ENCODE results near the gene LYRM9.
"Not testable (repeated sequence)": the region's sequence is repeated elsewhere in the genome, so short reads cannot be mapped to it uniquely, and the experiment has no call there.

The LYRM9 gene

GRCh38 chr17:27892866-27893769, at the start of gene LYRM9:
TSS of gene LYRM9 (minus strand) at chr17:27893365. CDS start at chr17:27882694, 10,671 bp downstream.
- peak; percentile 89 for DNase-seq

DNA sequence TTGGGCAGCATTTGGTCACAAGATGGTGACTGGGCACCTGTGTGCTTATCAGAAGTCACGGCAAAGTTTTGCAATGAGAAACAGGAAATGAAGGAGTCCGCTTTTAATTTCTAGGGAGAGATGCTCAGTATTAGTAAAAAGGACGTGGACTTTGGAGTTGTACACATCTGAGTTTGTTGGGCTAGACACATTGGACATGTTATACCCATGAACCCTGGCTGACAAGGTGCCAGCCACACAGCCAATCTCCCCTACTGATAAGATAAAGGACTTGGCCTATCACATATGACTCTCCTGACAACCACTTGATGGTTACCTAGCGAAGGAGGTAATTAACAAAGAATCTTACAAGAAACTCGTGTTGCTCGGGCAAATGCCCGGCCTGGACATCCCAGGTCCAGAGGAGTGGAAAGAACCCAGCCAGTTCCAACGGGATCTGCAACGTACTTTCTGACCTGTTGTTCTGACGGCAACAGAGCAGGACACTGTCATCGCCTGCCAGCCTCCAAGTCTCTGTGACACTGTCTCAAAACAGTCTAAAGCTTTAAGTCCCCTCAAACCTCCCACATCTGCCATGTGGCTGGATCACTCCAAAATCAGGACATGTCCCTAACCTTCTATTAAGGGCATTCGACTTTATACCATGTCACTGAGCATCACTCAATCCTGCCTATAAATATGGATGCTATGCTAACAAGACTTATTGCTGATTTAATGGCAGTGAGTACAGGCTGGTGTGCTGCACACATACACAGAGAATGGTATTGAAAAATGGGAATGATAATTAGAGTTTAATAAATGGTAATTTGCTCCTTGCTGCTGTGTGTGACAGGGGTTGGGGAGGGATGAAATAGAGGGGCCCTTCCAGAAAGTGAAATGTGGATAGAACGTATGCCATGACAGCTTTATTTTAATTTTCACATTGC, 47.6 kb upstream of the LYRM9 start:
- no peak for DNase-seq

DNA sequence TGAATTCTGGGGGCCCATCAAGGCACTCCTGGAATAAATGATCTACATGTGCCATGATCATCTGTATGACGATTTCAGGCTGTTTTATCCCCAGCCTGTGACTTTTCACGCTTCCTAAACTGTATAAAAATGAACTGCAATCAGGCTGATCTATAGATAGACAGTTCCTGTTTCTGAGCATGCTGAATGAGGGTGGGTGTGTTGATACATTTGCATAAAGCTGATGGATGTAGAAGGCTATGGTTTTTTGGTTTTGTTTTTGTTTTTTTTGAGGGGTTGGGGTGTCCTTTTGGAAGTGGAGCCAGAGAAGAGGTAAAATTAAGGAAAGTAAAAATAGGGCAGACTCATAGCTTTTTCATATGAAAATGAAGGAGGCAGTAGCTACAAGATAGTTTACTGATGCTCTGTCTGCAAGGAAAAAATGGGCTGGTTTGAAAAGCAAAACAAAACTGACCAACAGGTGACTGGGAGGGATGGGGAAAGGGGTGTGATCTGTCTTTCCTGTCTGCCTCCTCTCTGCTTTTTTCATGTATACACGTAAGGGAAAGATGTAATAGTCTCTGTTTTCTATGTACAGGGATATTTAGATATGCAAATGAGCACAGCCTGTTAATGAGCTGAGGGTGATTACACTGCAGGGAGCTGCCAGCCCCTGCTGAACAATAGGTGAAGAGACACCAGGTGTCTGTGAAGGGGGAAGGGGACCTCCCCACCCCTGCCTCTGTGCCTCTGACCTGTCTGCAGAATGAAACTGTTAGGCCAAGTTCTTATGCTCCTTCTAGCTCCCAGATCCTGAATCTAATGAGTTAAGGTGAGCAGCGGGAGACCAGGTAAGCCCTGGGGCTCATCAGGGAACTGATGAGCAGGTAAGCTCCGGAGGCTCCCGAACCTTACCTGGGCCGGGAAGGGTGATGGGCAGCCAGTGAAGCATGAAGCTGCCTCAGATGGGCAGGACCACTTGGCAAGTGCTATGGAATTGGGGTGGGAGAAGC, 46.6 kb upstream of the LYRM9 start:
- no peak for DNase-seq

GRCh38 chr17:27938864-27939263, 45.7 kb upstream of the LYRM9 start:
- DNase-seq = no peak

DNA sequence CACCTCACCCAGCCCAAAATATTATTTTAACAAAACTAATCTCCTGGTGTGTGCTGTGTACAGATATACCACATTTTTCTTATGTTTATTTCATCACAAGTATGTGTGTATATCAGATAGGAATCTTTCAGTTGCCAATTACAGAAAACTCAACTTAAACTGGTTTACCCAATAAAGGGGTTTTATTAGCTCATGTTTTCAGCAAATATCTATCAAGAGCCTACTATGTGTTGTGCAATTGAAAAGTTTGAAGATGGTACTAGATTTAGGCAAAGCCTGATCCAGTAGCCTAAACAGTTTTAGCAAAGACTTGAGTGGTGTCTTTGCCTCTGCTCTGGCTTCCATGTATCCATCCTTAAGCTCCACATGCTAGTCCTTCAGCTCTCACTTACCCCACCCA, 45.1 kb upstream of the LYRM9 start:
- DNase-seq = no peak

DNA sequence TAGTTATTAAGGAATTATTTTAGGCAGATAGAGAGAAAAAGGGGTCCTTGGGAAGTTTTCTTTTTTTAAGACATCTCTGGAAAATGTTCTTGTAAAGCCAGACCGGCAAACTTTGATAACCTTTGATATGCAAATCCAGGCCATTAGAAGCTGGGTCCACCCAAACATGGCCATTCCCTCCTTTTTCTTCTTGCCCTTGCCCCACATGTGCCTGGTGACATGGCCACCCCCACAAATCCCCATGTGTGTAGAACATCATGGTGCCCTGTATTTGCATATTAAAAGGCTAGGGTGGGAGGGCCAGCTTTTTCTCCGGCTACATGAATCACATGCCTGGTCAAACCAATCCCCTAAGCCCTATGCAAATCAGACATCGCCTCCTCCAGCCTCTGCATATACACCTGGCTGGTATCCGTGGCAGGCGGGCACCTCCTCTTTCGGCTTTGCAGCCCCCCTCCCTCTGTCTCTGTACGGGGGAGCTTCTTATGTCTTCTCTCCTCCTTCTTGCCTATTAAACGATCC, 43.9 kb upstream of the LYRM9 start:
- no peak for DNase-seq

- DNase-seq = no peak
Observed at GRCh38 chr17:27930000-27930399, 36.8 kb upstream of the LYRM9 start.

- no peak for DNase-seq
Observed at GRCh38 chr17:27928587-27928986, 35.4 kb upstream of the LYRM9 start.

GRCh38 chr17:27927781-27928180, 34.6 kb upstream of the LYRM9 start:
- DNase-seq = no peak

- no peak for DNase-seq
Observed at GRCh38 chr17:27921599-27921998, 28.4 kb upstream of the LYRM9 start.

DNA sequence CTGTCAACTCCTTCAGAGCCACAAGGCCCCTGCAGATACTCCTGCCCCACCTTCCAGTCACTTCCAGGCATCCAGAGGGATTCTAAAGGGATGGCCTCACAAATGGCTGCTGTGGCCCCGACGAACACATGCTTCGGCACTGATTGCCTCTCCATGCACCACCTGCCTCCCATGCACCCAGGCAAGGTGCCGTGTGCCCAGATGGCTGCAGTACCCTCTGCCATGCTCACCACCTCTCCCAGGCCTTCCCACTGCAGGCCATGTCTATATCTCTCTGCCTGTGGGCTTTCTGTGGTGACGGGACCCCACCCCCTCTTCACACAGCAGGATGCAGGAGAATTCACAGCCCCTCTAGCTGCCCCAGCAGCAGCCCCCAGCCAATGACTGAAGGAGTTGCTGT, 27.9 kb upstream of the LYRM9 start:
- DNase-seq = no peak

DNA sequence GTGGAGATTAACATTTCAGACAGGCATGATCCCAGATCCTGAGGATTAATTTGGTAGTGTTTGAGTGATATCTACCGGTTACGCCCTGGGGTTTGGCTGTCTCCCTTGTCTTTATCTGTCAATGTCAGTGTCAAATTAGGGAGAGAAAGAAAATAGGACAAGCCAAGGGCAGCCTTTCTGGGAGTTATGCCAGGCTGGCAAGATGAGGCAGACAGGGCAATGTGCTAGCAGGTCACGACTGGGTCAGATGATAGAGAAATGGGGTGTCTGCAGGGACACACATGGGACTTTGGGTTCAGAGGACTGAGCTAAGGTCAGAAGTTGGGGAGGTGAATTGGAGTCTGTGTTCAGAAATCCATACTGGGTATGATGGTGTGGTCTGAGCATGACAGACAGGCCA, 27.4 kb upstream of the LYRM9 start:
- DNase-seq = no peak

DNA sequence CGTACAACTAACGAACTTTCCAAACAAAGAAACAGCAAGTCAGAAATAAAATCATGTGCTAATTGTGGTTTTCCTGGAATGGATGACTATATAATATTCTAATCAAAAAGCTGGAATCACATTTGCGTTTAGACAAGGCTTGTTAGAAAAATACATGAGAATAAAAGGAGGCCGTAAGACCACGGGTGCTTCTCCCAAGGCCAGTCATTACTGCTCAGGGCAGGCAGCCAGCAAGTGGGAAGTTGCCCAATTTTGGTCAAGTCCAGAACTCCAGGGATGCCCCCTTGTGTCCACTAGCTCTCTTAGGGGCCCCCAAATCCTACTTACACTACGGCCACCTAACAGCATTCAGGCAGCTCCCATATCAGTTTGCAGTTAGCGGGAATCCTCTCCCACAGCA, 25.9 kb upstream of the LYRM9 start:
- no peak for DNase-seq

DNA sequence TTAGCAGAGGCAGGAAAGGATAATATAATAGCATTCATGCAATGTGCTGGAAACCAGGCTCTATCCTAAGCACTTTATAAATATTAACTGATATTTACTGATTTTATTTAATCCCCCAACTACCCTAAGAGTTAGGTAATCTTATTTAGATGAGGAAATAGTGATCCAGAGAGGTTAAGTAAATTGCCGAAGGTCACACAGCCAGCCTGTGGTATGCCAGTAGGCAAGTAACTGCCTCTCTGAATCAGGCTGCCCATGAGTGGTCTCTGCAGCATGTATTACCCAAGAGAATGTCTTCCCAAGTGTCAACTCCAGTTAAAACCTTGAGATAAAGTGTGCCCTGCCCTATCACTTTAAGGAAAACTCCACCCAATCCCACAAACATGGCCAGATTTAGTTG, 25.3 kb upstream of the LYRM9 start:
- no peak for DNase-seq

DNA sequence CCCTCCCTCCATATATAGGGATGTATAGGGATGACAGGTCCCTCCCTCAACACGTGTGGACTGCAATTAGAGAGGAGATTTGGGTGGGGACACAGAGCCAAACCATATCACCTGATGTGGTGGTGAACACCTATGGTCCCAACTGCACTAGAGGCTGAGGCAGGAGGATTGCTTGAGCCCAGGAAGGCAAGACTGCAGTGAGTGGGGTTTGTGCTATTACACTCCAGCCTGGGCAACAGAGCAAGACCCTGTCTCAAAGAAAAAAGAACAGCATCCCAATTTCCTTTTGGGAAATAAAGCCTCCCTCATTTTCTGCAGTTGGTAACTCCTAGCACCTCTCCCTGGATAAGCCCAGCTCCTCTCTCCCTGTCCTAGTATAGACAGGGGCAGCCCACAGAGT, 23.8 kb upstream of the LYRM9 start:
- no peak for DNase-seq

- DNase-seq = no peak
Observed at GRCh38 chr17:27915709-27916108, 22.5 kb upstream of the LYRM9 start.

- no peak for DNase-seq
Observed at GRCh38 chr17:27914382-27914781, 21.2 kb upstream of the LYRM9 start.

DNA sequence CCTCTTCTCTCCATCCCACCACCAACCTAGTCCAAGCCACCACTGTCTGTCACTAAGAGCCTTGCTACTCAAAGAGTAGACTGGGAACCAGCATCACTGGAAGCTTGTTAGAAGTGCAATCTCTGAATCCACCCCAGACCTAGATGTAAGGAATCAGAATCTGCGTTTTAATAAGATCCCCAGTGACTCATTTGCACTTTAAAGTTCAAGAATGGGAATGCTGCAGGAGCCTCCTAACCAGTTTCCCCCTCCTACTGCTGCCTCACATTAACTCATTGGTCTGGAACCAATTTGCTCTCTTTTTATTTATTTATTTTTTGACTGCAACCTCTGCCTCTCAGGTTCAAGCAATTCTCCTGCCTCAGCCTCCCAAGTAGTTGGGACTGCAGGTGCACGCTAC, 19.8 kb upstream of the LYRM9 start:
- DNase-seq = no peak

- DNase-seq = not testable (repeated sequence)
Observed at GRCh38 chr17:27912299-27912698, 19.1 kb upstream of the LYRM9 start.

DNA sequence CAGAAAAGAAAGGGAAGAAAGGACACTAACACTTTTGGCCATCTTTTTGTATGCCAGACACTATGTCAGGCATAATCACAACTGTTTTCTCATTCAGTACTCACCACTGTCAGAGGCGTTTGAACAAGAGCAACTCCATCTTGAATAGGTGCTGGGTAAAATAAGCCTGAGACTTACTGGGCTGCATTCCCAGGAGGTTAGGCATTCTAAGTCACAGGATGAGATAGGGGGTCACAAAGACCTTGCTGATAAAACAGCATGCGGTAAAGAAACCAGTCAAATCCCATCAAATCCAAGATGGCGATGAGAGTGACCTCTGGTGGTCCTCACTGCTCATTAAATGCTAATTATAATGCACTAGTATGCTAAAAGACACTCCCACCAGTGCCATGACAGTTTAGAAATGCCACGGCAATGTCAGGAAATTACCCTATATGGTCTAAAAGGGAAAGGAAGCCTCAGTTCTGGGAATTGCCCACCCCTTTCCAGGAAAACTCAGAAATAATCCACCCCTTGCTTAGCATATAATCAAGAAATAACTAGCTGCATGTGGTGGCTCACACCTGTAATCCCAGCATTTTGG, 14.9 kb upstream of the LYRM9 start:
- DNase-seq = no peak

DNA sequence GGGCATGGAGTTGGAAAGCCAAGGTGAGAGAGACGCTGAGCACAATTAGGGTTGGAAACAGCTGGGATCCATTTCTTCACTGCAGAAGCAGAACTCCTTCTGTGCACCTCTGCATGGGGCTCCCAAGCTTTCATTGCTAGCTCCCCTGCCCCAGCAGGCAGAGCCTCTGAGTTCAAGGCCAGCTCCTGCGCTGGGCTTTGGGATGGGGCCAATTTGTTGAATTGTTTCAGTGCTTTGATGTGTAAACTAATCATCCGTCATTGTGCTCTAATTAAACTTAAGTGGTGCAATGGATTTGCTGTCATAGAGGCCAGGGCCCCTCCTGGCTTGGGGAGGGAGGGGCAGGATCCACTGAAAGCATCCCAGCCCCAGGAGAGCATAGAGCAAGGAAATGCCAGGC, 13.5 kb upstream of the LYRM9 start:
- no peak for DNase-seq

GRCh38 chr17:27906226-27906580, 13.0 kb upstream of the LYRM9 start:
- DNase-seq = no peak
